ENCODE data around the gene DDX51.

- TF ChIP-seq CTCF (IDR thresholded peaks at IDR 0.05) (no peak), POLR2A (IDR thresholded peaks at IDR 0.05) (no peak)
Observed at GRCh38 chr12:132159555-132160003, 15.5 kb upstream of the DDX51 start.

Data from Peyer's patch (tissue), 4 donors.